ENCODE data around the gene SETD2. TPM values are rescaled to one million over a fixed set of nuclear protein-coding genes. Genes with fewer than 3 reads are reported as not detected.

The SETD2 gene, protein sequence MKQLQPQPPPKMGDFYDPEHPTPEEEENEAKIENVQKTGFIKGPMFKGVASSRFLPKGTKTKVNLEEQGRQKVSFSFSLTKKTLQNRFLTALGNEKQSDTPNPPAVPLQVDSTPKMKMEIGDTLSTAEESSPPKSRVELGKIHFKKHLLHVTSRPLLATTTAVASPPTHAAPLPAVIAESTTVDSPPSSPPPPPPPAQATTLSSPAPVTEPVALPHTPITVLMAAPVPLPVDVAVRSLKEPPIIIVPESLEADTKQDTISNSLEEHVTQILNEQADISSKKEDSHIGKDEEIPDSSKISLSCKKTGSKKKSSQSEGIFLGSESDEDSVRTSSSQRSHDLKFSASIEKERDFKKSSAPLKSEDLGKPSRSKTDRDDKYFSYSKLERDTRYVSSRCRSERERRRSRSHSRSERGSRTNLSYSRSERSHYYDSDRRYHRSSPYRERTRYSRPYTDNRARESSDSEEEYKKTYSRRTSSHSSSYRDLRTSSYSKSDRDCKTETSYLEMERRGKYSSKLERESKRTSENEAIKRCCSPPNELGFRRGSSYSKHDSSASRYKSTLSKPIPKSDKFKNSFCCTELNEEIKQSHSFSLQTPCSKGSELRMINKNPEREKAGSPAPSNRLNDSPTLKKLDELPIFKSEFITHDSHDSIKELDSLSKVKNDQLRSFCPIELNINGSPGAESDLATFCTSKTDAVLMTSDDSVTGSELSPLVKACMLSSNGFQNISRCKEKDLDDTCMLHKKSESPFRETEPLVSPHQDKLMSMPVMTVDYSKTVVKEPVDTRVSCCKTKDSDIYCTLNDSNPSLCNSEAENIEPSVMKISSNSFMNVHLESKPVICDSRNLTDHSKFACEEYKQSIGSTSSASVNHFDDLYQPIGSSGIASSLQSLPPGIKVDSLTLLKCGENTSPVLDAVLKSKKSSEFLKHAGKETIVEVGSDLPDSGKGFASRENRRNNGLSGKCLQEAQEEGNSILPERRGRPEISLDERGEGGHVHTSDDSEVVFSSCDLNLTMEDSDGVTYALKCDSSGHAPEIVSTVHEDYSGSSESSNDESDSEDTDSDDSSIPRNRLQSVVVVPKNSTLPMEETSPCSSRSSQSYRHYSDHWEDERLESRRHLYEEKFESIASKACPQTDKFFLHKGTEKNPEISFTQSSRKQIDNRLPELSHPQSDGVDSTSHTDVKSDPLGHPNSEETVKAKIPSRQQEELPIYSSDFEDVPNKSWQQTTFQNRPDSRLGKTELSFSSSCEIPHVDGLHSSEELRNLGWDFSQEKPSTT (N-terminal part only)
- 15.3 and 21.2 TPM in 2 replicates for total RNA-seq (ENCODE audit: low replicate concordance)

DNA sequence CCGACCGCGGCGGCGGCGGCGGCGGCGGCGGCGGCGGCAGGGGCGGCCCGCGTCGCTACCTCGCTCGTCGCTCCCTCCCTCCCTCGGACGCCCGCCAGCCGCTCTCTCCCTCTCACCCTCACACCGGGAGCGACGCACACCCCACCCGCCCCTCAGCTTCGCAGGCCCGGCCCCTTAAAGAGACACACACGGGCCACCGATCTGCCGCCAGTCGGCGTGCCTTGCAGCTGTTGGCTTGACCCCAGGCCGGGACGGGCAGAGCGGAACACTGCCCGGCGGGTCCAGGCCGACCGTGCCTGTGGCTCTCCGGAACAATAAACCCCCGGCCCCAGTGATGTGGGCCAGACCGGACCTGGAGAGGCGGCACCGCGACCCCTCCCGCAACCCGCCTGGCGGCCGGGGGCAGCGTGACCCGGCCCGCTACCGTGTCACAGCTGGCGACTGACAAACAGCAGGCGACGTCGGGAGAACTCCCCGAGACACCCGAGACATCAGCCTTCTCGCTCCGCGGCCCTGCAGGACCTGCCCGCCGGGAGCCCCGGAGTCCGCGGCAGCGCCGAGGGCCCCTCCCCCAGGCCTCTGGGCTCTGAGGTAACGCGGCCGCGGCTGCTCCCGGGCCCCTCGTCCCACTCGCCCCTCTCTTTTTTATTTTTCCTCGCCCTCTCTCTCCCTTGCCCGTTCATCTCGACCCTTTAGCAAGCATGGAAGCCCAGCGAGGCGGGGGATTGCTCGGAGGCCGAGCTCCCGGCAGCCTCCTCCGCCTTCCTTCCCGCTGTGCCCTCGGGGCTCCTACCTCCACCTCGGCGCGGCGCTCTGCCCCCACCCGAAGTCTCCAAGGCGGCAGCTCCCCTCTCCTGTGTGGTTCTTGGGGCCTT lies at the start of gene SETD2:
Gene SETD2, minus strand, starts transcription at position 107 of the 875 bp plus-strand sequence. CDS start 189 bp downstream, outside the sequence.

DNA sequence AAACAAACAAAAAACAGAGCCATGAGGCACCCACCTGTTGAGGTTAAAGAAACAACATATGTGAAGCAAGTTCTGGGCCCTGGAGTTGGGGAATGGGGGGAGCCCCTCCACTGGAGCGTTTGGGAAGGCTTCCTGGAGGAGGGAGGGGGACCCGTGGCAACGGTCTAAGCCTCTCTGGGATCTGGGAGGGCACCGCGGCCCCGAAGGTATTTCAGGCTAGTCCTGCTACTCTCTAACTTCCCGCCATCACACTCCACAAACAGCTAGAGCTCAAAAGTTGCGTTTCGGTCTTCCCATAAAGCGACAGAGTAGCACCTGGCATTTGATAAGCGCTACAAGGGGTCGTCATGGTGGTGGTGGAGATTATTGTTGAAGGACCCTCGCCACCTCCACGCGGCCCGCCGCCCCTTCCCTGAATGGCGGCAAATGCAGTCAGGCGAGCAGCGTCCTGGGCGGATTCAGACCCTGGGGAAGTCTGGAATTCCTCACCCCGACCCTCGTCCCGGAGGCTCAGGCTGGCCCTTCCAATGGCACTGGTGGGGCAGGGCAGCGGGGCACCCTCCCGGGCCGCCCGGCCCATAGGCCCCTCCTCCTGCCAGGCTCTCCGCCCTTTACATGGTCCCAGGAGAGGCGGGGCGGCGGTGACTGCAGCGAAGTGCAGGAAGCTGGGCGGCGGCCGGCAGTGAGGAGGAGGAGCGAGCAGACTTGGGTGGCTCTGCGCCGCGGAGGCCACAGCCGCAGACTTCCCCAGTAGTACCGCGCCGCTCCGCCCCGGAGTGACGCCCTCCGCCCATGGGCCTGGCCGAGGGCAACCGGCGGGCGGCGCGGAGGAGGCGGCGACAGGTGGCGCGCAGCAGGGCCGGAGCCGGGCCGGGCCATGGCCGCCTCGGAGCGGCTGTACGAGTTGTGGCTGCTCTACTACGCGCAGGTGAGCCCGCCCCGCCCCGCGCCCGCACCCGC lies 184.6 kb downstream of the SETD2 start, which contains the start of gene NBEAL2:
Gene NBEAL2, plus strand, starts transcription at position 682 of the 960 bp plus-strand sequence. Its CDS starts 196 bp downstream, at position 878.

DNA sequence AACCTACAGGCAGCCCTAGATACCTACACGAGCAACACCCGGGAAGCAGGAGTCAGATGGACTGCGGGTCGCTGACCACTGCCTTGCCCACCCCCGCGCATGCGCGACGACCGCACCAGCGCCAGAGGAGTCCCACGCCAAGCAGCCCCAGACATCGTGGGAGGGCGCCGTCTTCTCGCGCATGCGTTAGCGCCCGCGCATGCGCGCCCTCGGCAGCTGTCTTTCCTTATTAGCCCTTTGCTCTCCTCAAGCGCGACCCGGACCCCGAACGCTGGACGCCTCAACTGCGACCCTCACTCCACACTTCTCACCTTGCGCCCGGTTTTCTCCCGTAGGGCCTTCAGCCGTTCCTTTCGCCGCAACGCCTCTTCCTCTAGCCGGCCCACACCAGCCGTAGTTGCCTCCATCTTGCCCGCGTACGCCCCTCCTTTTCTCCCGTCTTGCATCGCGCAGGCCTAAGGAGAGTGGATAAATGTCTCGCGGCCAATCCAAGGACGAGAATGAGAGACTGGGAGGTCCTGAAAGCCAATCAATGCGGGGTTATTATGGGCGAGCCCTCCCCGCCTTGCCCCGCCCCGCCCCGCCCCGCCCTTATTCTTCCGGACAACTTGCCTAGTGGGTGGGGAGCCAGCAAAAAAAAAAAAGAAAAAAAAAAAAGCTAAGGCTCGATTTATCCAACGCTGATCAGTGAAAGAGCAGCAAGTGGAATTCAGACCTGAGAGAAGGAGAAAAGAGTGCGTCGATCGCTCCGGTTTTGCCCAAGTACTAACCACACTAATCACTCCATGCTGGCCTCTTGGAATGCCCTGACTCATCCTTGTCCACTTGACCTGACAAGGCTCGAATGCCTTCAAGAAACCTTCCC lies 187.4 kb downstream of the SETD2 start, which contains the start of gene CCDC12:
Gene CCDC12, minus strand, starts transcription at position 420 of the 865 bp plus-strand sequence. Its CDS starts 13 bp downstream, at position 407.

Other genes starting within 250 kb of the SETD2 start
- 27.3 and 43.8 TPM in 2 replicates for gene CCDC12, start 187.4 kb downstream of the SETD2 start, total RNA-seq (ENCODE audit: low replicate concordance)
- 1.5 and 2.3 TPM in 2 replicates for gene NBEAL2, start 184.4 kb downstream of the SETD2 start, total RNA-seq (ENCODE audit: low replicate concordance)
- gene KIF9, start 118.7 kb upstream of the SETD2 start, total RNA-seq (ENCODE audit: low replicate concordance), result 2.0 and 5.0 TPM in 2 replicates
- 18.3 and 30.9 TPM in 2 replicates for gene KLHL18, start 118.8 kb upstream of the SETD2 start, total RNA-seq (ENCODE audit: low replicate concordance)
- gene PTPN23, start 216.9 kb upstream of the SETD2 start, total RNA-seq (ENCODE audit: low replicate concordance), result 9.8 and 12.9 TPM in 2 replicates